Iris pigment epithelial cell (primary cell): ENCODE data around the gene MAN2B2.
A peak's percentile ranks its signal among the peaks of the same experiment; 100 is the strongest.

ENCODE experiments used
- DNase-seq: peaks from one replicate; pipeline ENCODE4 v3.0.0-alpha.2; 2011; ENCODE audit warnings: low read depth

MAN2B2 gene

GRCh38 chr4:6568148-6568547 lies 6.8 kb upstream of the MAN2B2 start:
- DNase-seq = no peak

- peak; percentile 89 for DNase-seq
Observed at GRCh38 chr4:6568689-6569332, 6.2 kb upstream of the MAN2B2 start.

GRCh38 chr4:6571608-6572007 lies 3.4 kb upstream of the MAN2B2 start:
- DNase-seq = no peak

- DNase-seq = no peak
Observed at GRCh38 chr4:6573551-6573950, 1.4 kb upstream of the MAN2B2 start.

GRCh38 chr4:6573986-6574746 lies 823 bp upstream of the MAN2B2 start:
- DNase-seq = no peak

GRCh38 chr4:6575503-6576240 lies 683 bp downstream of the MAN2B2 start:
- no peak for DNase-seq

- DNase-seq = no peak
Observed at GRCh38 chr4:6576512-6576911, 1.5 kb downstream of the MAN2B2 start.

- no peak for DNase-seq
Observed at GRCh38 chr4:6576932-6577331, 1.9 kb downstream of the MAN2B2 start.

GRCh38 chr4:6577409-6577808 lies 2.4 kb downstream of the MAN2B2 start:
- DNase-seq = no peak

- DNase-seq = no peak
Observed at GRCh38 chr4:6578221-6578620, 3.2 kb downstream of the MAN2B2 start.

GRCh38 chr4:6580353-6580752 lies 5.4 kb downstream of the MAN2B2 start:
- DNase-seq = no peak

GRCh38 chr4:6581566-6582121 lies 6.7 kb downstream of the MAN2B2 start:
- DNase-seq = no peak

- peak; percentile 74 for DNase-seq
Observed at GRCh38 chr4:6582889-6583490, 8.0 kb downstream of the MAN2B2 start.

- DNase-seq = no peak
Observed at GRCh38 chr4:6584865-6585264, 9.9 kb downstream of the MAN2B2 start.

- DNase-seq = no peak
Observed at GRCh38 chr4:6586715-6587325, 11.8 kb downstream of the MAN2B2 start.

- no peak for DNase-seq
Observed at GRCh38 chr4:6589444-6589843, 14.5 kb downstream of the MAN2B2 start.

- DNase-seq = no peak
Observed at GRCh38 chr4:6591313-6591712, 16.3 kb downstream of the MAN2B2 start.

- DNase-seq = no peak
Observed at GRCh38 chr4:6591781-6592180, 16.8 kb downstream of the MAN2B2 start.

GRCh38 chr4:6592804-6593563 lies 18.0 kb downstream of the MAN2B2 start:
- DNase-seq = no peak

GRCh38 chr4:6594341-6594740 lies 19.4 kb downstream of the MAN2B2 start:
- no peak for DNase-seq

- no peak for DNase-seq
Observed at GRCh38 chr4:6594826-6595355, 19.9 kb downstream of the MAN2B2 start.
